Peyer's patch (tissue), 4 donors: ENCODE measurements around the gene CRTAC1.

Experiments used
- POLR2A ChIP-seq, 2 donors: fragments of 450-650 bp; IDR thresholded peaks; one replicate each; pipeline ENCODE4 v1.5.1; 2017; ENCODE audit warnings: antibody characterized with exemption in 2 of 2, mild to moderate bottlenecking in 2 of 2, moderate library complexity in 2 of 2
- TF ChIP-seq, protein P1 (sequence below), 6 experiments: fragments of 450-650 bp in 4 of 6; fragments of 200-600 bp in 2 of 6; sonication (generic) in 1 of 6; IDR thresholded peaks; one replicate each; pipeline ENCODE4 v1.5.1; 2017 to 2019; ENCODE audit warnings: antibody characterized with exemption in 6 of 6, mild to moderate bottlenecking in 3 of 6, moderate library complexity in 1 of 6

DNA sequence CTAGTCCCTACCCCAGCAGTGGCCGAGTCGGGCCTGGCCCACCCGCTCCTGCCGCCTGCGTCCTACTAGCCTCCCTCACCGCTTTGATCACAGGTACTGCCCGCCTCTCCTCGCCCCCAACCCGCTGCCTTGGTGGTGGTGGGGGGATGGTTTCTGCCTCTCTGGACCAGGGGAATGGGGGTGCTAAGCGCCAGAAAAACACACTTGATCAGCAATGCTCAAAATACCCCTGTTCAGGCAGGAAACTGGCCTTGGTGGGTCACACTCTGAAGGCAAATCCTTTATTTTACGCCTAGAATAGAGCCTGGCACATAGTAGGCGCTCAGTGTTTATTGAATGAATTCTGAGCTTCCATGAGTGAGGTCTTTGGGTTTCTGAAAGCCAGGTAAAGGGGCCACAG lies 1.0 kb upstream of the CRTAC1 start:
- TF ChIP-seq, protein P1, sequence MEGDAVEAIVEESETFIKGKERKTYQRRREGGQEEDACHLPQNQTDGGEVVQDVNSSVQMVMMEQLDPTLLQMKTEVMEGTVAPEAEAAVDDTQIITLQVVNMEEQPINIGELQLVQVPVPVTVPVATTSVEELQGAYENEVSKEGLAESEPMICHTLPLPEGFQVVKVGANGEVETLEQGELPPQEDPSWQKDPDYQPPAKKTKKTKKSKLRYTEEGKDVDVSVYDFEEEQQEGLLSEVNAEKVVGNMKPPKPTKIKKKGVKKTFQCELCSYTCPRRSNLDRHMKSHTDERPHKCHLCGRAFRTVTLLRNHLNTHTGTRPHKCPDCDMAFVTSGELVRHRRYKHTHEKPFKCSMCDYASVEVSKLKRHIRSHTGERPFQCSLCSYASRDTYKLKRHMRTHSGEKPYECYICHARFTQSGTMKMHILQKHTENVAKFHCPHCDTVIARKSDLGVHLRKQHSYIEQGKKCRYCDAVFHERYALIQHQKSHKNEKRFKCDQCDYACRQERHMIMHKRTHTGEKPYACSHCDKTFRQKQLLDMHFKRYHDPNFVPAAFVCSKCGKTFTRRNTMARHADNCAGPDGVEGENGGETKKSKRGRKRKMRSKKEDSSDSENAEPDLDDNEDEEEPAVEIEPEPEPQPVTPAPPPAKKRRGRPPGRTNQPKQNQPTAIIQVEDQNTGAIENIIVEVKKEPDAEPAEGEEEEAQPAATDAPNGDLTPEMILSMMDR (IDR thresholded peaks at IDR 0.05) = no peak
- TF ChIP-seq POLR2A (IDR thresholded peaks at IDR 0.05) = no peak
